HG03139 (cell line): ENCODE data around the gene SCT.
A peak's percentile ranks its signal among the peaks of the same experiment; 100 is the strongest.

Experiments
- ATAC-seq: cut with Tn5 transposase; IDR thresholded peaks from one replicate; pipeline ENCODE4 v1.9.1; 2021; ENCODE audit not compliant: unreplicated experiment

Gene SCT

DNA sequence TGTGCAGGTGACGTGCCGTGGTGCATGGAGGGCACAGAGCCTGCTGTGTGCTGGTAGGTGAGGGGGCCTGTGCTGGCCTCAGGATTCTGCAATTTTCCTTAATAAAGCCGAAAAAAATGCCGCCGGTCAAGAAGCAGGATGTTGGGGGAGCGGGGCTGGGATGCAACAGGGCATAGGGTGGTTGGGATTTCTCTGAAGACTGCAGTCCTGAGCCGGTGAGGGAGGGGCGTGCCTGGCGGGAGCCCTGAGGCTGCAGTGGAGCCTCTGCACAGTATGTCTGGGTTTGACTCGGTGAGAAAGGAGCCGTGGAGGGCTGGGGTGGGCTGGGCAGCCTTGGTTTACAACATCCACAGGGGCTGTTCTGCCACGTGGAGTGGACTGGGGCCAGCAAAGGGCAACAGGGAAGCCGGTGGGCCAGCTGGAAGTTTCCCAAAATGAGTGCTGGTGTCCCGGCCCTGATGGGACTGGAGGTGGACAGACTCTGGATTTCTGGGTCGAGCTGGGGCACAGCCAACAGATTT, 3.6 kb downstream of the SCT start:
- no peak for ATAC-seq

- ATAC-seq = no peak
These were observed 5.1 kb downstream of the SCT start for GRCh38 chr11:621838-622237.

GRCh38 chr11:620935-621814, 5.8 kb downstream of the SCT start:
- no peak for ATAC-seq

GRCh38 chr11:620201-620600, 6.8 kb downstream of the SCT start:
- ATAC-seq = no peak

DNA sequence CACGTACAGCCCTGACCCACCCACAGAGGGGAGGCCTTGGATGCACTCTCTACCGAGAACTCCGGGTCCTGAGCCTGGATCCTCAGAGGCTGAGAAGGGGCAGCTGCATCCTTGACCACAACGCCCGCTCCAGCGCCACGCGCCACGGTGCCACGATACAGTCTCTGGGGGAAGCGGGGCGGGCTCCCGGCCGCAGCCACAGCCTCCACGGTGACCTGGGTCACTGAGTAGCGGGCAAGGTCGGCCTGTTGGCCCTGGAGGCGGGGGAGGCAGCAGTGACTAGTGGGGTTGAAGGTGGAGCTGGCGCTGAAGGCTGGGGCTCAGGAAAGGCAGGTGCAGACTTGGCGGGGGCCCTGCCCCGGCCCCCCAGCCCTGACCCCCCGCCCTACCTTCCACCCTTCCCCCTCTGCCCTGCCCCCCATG, 7.3 kb downstream of the SCT start:
- ATAC-seq = no peak

DNA sequence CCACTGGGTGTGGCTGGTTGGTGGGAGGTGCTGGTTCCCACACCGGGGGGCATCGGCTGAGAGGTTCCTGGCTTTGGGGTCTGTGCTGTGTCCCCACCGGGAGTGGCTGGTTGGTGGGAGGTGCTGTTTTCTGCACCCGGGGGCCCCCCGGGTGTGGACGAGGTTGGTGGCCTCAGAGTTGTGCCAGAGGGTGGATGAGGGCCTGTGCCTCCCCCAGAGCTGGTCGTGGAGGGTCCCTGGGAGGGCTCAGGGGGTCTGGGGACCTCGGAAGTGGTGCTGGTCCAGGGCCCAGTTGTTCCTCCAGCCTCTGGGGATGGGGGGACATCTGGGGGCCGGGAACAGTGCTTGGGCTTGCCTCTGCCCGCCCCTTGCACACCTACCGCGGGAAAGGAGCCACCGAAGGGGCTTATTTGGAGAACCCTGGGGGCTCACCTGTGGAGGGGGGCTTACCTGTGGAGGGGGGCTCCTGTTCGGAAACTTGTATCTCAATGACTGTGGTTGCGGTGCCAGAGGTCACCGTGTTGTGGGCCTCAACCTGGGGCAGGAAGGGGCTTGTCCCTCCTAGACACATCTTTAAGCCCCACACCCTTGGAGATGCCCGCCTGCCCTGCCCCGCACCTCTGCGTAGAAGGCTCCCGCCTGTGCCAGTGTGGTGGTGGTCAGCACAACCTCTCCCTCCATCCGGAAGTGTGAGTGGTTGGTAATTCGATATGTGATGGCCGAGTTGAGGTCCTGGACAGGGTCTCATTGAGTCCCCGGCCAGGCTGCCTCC, 7.9 kb downstream of the SCT start:
- ATAC-seq = no peak

DNA sequence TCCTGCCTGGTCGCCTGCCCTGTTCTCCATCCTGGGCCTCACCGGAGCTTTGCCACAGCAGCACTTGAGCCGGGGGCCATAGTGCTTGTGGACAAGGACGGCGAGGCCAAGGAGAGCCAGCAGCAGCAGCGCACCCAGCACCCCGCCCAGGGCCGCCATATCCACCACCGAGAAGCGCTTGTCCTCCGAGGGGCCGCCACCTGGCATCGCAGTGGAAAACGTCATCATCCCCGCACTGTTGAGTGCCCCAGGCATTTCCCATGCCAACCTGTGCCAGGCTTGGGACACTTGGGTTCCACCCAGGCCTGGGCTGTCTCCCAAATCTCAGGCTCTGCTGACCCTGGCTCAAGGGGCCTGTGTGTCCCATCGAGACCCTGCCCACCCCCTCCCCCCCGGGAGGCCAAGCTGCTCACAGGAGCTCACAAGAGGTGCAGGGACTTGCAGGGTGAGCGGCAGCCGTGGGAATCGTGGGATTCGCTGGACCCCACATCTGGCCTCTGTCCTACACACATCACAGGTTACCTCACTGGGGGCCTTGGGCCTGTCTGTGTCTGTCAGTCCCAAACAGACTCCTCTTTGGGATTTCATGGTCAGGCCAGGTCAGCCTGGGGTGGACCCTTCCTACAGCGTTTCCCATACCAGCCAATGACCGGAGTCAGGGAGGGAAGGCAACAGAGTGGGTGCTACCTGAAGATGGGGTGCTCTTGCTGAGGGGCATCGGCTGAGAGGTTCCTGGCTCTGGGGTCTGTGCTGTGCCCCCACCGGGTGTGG, 8.9 kb downstream of the SCT start:
- ATAC-seq = no peak

DNA sequence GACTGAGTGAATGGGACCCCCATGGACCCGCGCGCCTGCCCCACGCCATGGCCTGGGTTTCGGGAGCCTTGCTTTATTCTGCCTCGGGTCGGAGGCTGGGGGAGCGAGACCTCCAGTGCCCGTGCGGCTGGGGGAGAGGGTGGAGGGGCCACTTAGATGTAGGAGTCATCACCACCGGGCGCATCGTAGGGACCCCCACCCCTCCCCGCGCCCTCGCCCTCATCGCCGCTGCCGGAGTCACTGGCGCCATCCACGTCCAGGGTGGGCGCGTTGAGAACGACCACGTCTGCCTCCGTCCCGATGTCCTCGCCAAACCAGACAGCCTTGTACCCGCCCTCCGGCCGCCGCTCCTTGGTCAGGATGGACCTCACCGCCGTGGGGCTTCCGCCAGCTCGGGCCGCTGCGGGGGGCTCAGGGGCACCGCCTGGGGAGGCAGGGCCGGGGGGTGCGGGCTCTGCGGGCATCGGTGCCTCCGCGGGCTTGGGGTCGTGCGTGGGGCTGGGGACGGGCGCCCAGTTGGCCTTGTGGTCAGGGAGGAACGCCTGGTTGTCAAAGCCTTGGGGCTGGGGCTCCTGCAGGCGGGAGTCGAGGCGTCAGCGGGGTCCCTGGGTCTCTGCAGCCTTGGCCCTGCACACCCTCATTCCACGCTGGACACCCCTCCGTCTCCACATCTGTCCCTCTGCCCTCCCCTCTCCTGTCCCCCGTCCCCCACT, 9.6 kb downstream of the SCT start:
- no peak for ATAC-seq

DNA sequence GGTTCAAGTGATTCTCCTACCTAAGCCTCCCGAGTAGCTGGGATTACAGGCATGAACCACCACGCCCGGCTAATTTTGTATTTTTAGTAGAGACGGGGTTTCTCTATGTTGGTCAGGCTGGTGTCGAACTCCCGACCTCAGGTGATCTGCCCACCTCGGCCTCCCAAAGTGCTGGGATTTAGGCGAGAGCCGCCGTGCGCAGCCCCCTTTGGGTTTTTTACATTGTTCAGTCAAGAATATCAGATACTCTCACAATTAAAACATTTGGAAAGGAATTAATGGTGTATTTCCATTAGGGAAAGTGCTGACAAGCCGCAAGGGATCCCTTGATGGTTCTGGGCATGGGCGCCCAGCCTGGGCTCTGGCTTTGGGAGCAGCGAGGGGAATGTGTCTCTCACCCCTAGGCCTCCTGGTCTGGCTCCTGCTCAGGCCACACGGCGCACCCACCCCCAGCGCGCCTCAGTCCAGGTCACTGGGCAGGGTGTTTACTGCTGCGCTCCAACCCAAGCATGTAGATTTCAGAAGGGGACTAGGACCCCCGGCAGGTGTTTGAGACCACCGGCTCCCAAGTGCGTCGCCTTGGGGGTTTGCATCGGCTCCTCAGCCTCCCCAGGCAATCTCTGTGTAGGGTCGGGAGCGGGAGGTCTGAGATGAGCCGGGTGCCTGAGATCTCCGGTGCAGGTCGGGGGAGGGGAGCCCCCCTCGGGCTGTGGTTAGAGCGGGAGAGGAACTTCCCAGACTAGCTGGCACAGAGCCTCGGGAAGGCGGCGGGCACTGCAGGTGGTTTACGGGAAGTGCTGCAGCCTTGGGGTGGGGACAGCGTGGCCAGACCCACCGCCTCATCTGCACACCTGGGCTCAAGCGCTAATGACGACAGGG, 10.4 kb downstream of the SCT start:
- ATAC-seq = no peak

- ATAC-seq = peak; percentile 62
These were observed 11.3 kb downstream of the SCT start, which contains the start of gene IRF7 for GRCh38 chr11:615504-616319. Gene IRF7 (minus strand): TSS chr11:615950. CDS start chr11:615364, 586 bp downstream.

GRCh38 chr11:614623-615503, 12.1 kb downstream of the SCT start:
- no peak for ATAC-seq

GRCh38 chr11:614021-614622, 12.9 kb downstream of the SCT start:
- no peak for ATAC-seq

- no peak for ATAC-seq
These were observed 13.5 kb downstream of the SCT start for GRCh38 chr11:613369-613968.

DNA sequence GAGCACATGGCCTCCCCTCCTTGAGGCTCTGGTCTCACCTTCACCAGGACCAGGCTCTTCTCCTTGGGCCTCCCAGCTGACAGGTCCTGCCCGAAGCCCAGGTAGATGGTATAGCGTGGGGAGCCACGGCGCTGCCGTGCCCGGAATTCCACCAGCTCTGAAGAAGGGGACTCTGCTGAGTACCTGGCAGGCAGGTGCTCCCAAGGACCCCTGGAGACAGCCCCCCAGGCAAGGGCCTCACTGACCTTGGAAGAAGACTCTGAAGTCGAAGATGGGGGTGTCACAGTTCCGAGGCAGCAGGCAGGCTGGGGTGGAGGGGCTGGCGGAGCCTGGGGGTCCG, 14.1 kb downstream of the SCT start:
- no peak for ATAC-seq

- ATAC-seq = no peak
These were observed 14.6 kb downstream of the SCT start for GRCh38 chr11:612201-612960.
